ENCODE results near the gene C21orf91. TPM values are rescaled to one million over a fixed set of nuclear protein-coding genes. Genes with fewer than 3 reads are reported as not detected.

The C21orf91 gene
- total RNA-seq, 1 donor from 2014 or later: 26.7 TPM

- no peak for TF ChIP-seq CTCF (IDR thresholded peaks at IDR 0.05; ENCODE audit: unreplicated experiment)
- no peaks in the 10 kb centered on the region for H3K27me3 Mint-ChIP-seq (ENCODE audit: low read depth)
- H3K36me3 Mint-ChIP-seq: peaks cover 26% of the 10 kb centered on the region
- H3K27ac Mint-ChIP-seq: no peak overlapping the region
- peaks cover 10% of the 10 kb centered on the region for H3K4me1 Mint-ChIP-seq
- no peaks in the 10 kb centered on the region for H3K9me3 Mint-ChIP-seq
- no peak for DNase-seq (ENCODE audit: low spot score in 2 of 2, unreplicated experiment in 2 of 2)
- no peak overlapping the region for H3K4me3 Mint-ChIP-seq
Observed at GRCh38 chr21:17794518-17795145, 24.5 kb downstream of the C21orf91 start.

- Mint-ChIP-seq H3K4me1 (peaks cover 3% of the 10 kb centered on the region), H3K4me3 (no peak overlapping the region), H3K9me3 (no peaks in the 10 kb centered on the region), H3K27ac (no peak overlapping the region), H3K36me3 (peaks cover 26% of the 10 kb centered on the region), H3K27me3 (ENCODE audit: low read depth) (no peaks in the 10 kb centered on the region)
- DNase-seq (ENCODE audit: low spot score in 2 of 2, unreplicated experiment in 2 of 2): no peak
- no peak for TF ChIP-seq CTCF (IDR thresholded peaks at IDR 0.05; ENCODE audit: unreplicated experiment)
Observed at GRCh38 chr21:17793246-17794123, 25.7 kb downstream of the C21orf91 start.

GRCh38 chr21:17789656-17790055, 29.5 kb downstream of the C21orf91 start:
- Mint-ChIP-seq H3K4me3 (no peak overlapping the region), H3K9me3 (peaks cover 14% of the 10 kb centered on the region), H3K27ac (no peak overlapping the region), H3K27me3 (ENCODE audit: low read depth) (no peaks in the 10 kb centered on the region), H3K4me1 (no peaks in the 10 kb centered on the region), H3K36me3 (peaks cover 43% of the 10 kb centered on the region)
- TF ChIP-seq CTCF (IDR thresholded peaks at IDR 0.05; ENCODE audit: unreplicated experiment): no peak
- DNase-seq (ENCODE audit: low spot score in 2 of 2, unreplicated experiment in 2 of 2): no peak

- Mint-ChIP-seq H3K36me3 (peaks cover 44% of the 10 kb centered on the region), H3K4me3 (no peak overlapping the region), H3K4me1 (no peaks in the 10 kb centered on the region), H3K27me3 (ENCODE audit: low read depth) (no peaks in the 10 kb centered on the region), H3K9me3 (peaks cover 15% of the 10 kb centered on the region), H3K27ac (no peak overlapping the region)
- TF ChIP-seq CTCF (IDR thresholded peaks at IDR 0.05; ENCODE audit: unreplicated experiment): no peak
- DNase-seq (ENCODE audit: low spot score in 2 of 2, unreplicated experiment in 2 of 2): no peak
Observed at GRCh38 chr21:17789069-17789468, 30.1 kb downstream of the C21orf91 start.

GRCh38 chr21:17786851-17787181, 32.3 kb downstream of the C21orf91 start:
- H3K27me3 Mint-ChIP-seq (ENCODE audit: low read depth): no peaks in the 10 kb centered on the region
- H3K4me3 Mint-ChIP-seq: no peak overlapping the region
- H3K9me3 Mint-ChIP-seq: peaks cover 15% of the 10 kb centered on the region
- peaks cover 2% of the 10 kb centered on the region for H3K4me1 Mint-ChIP-seq
- H3K36me3 Mint-ChIP-seq: peaks cover 42% of the 10 kb centered on the region
- DNase-seq (ENCODE audit: low spot score in 2 of 2, unreplicated experiment in 2 of 2): no peak
- no peak overlapping the region for H3K27ac Mint-ChIP-seq
- TF ChIP-seq CTCF (IDR thresholded peaks at IDR 0.05; ENCODE audit: unreplicated experiment): no peak

Data from mesothelial cell of epicardium (in vitro differentiated cells).